Neural cell (in vitro differentiated cells): Measurements from ENCODE around the gene KRT32. TPM values are rescaled to one million over a fixed set of nuclear protein-coding genes. Genes with fewer than 3 reads are reported as not detected.

Source experiments
- H2AFZ ChIP-seq: fragments of 200-600, 300-800 bp; sonication (generic), shearing (Covaris generic); 2 replicates; pipeline ENCODE4 v1.6.0; 2014; ENCODE audit warnings: low read depth, mild to moderate bottlenecking, antibody characterized with exemption, low read length, moderate library complexity
- H3F3A ChIP-seq: fragments of 200-600 bp; shearing (Covaris generic); 2 replicates; pipeline ENCODE4 v1.6.1; 2016; ENCODE audit warnings: mild to moderate bottlenecking, moderate library complexity, mixed read lengths, antibody characterized with exemption, low read length; ENCODE audit not compliant: insufficient read depth, poor library complexity, severe bottlenecking
- H3K27ac ChIP-seq: fragments of 200-600, 300-800 bp; sonication (generic), shearing (Covaris generic); 2 replicates; pipeline ENCODE4 v1.5.1; 2014; ENCODE audit warnings: mild to moderate bottlenecking, low read length, moderate library complexity
- H3K27me3 ChIP-seq: fragments of 300-800, 200-600 bp; sonication (generic), shearing (Covaris generic); 2 replicates; pipeline ENCODE4 v1.6.0; 2014; ENCODE audit warnings: mild to moderate bottlenecking, low read depth, low read length, moderate library complexity; ENCODE audit not compliant: insufficient read depth
- H3K36me3 ChIP-seq: fragments of 300-800, 200-600 bp; sonication (generic), shearing (Covaris generic); 2 replicates; pipeline ENCODE4 v1.5.1; 2014; ENCODE audit warnings: mild to moderate bottlenecking, antibody characterized with exemption, low read length, moderate library complexity; ENCODE audit not compliant: insufficient read depth
- H3K4me2 ChIP-seq: fragments of 300-800, 200-600 bp; sonication (generic), shearing (Covaris generic); 2 replicates; pipeline ENCODE4 v1.6.0; 2014; ENCODE audit warnings: mild to moderate bottlenecking, low read length
- H3K4me3 ChIP-seq: fragments of 300-800, 200-600 bp; sonication (generic), shearing (Covaris generic); 2 replicates; pipeline ENCODE4 v1.5.1; 2014; ENCODE audit warnings: mild to moderate bottlenecking, low read length, moderate library complexity
- H3K79me2 ChIP-seq: fragments of 200-600 bp; shearing (Covaris generic); replicated peaks from 2 replicates; pipeline ENCODE4 v1.6.0; 2014; ENCODE audit warnings: mild to moderate bottlenecking, low read length, moderate library complexity; ENCODE audit not compliant: insufficient read depth
- H3K9ac ChIP-seq: fragments of 300-800, 200-600 bp; sonication (generic), shearing (Covaris generic); 2 replicates; pipeline ENCODE4 v1.6.1; 2016; ENCODE audit warnings: mild to moderate bottlenecking, low read length, mixed read lengths
- H3K9me2 ChIP-seq: fragments of 200-600 bp; shearing (Covaris generic); 2 replicates; pipeline ENCODE4 v1.6.1; 2016; ENCODE audit warnings: mild to moderate bottlenecking, low read length, mixed read lengths; ENCODE audit not compliant: insufficient read depth
- H3K9me3 ChIP-seq: fragments of 200-600, 300-800 bp; sonication (generic), shearing (Covaris generic); 2 replicates; pipeline ENCODE4 v1.6.1; 2016; ENCODE audit warnings: mild to moderate bottlenecking, mixed run types, low read length, moderate library complexity, mixed read lengths
- H4K20me1 ChIP-seq: fragments of 200-600 bp; shearing (Covaris generic); 2 replicates; pipeline ENCODE4 v1.6.1; 2016; ENCODE audit warnings: mild to moderate bottlenecking, mixed run types; ENCODE audit not compliant: insufficient read depth
- EP300 ChIP-seq: fragments of 450-650 bp; conservative IDR thresholded peaks from 2 replicates; pipeline ENCODE4 v1.6.1; 2014; ENCODE audit warnings: antibody characterized with exemption, mild to moderate bottlenecking, moderate library complexity; ENCODE audit not compliant: poor library complexity, severe bottlenecking
- EZH2 ChIP-seq: fragments of 200-600, 300-800 bp; shearing (Covaris generic), sonication (generic); IDR thresholded peaks from 2 replicates; pipeline ENCODE4 v1.6.1; 2014; ENCODE audit warnings: antibody characterized with exemption, low read length, borderline replicate concordance, mild to moderate bottlenecking; ENCODE audit not compliant: insufficient read depth, poor library complexity, severe bottlenecking
- MXI1 ChIP-seq: fragments of 450-650 bp; conservative IDR thresholded peaks from 2 replicates; pipeline ENCODE4 v1.6.1; 2014; ENCODE audit warnings: antibody characterized with exemption, mild to moderate bottlenecking; ENCODE audit not compliant: poor library complexity, severe bottlenecking
- POLR2AphosphoS5 ChIP-seq: IDR thresholded peaks from 2 replicates; pipeline ENCODE4 v1.6.1; 2012
- RAD21 ChIP-seq: fragments of 450-650 bp; conservative IDR thresholded peaks from 2 replicates; pipeline ENCODE4 v1.6.1; 2014; ENCODE audit warnings: antibody characterized with exemption, mild to moderate bottlenecking, moderate library complexity
- SMC3 ChIP-seq: fragments of 450-650 bp; conservative IDR thresholded peaks from 2 replicates; pipeline ENCODE4 v1.6.1; 2014; ENCODE audit warnings: antibody characterized with exemption, mild to moderate bottlenecking, moderate library complexity; ENCODE audit not compliant: poor library complexity
- TAF1 ChIP-seq: IDR thresholded peaks from 2 replicates; pipeline ENCODE4 v1.6.1; 2012; ENCODE audit warnings: low read depth
- polyA plus RNA-seq: library from polyadenylated mRNA; depleted of rRNA; stranded (reverse); fragments of >200 nt; gene quantifications from 2 replicates; pipeline ENCODE4 v1.2.3, GENCODE V29; 2014
- TF ChIP-seq, protein P1 (sequence below): IDR thresholded peaks from 2 replicates; pipeline ENCODE4 v1.6.1; 2012; ENCODE audit warnings: borderline replicate concordance
- TF ChIP-seq, protein P2 (sequence below): fragments of 450-650 bp; IDR thresholded peaks from 2 replicates; pipeline ENCODE4 v1.5.1; 2014; ENCODE audit warnings: antibody characterized with exemption, mild to moderate bottlenecking, moderate library complexity; ENCODE audit not compliant: poor library complexity, severe bottlenecking

Gene KRT32
- polyA plus RNA-seq, 1 donor from 2014 or later, result not detected

DNA sequence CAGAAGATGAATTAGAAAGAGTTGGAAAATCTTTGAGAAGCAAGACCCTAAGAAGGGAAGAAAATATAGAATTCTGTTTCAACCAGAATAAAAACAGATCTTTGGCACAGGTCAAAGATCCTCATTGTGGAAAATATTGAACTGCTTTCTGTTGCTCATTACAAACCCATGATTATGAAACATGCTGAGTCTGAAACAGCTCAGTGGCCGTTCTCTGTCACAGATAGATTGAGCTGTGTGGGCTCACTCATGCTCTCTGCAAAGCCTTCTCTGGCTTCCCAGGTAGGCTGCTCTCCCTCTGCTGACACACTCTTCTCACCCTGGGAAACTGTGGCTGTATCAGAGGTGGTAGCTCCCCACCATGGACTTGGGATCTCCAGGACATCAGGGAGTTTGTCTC is 23.0 kb downstream of the KRT32 start:
- H3K9ac ChIP-seq, result no peak overlapping the region

DNA sequence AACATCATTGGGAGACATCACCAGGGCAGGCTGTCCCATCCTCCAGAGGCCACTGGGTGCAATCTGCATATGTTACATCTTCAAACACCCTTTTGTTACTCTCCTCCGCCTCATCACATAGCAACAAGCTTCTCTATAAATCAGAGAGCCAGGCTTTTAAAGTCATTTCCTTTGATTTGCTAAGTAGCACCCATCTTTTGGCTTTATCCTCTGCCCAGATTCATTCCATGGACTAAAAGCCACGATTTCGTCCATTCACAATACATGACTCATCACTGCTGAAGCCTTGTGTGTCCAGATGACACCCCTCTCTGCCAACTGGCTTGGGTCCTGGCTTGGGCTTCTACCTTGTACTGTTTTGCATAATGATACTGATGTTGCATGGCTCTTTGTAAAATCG is 24.4 kb downstream of the KRT32 start:
- Histone ChIP-seq H3F3A (no peaks in the 10 kb centered on the region), H3K9me3 (no peaks in the 10 kb centered on the region), H3K4me2 (no peak overlapping the region), H4K20me1 (no peaks in the 10 kb centered on the region), H3K9me2 (no peaks in the 10 kb centered on the region), H3K27me3 (no peaks in the 10 kb centered on the region), H2AFZ (no peak overlapping the region), H3K27ac (no peak overlapping the region), H3K36me3 (no peaks in the 10 kb centered on the region), H3K9ac (no peak overlapping the region), H3K4me3 (no peak overlapping the region), H3K79me2 (no peaks in the 10 kb centered on the region)
- TF ChIP-seq POLR2AphosphoS5, result no peak
- TF ChIP-seq, protein P1, sequence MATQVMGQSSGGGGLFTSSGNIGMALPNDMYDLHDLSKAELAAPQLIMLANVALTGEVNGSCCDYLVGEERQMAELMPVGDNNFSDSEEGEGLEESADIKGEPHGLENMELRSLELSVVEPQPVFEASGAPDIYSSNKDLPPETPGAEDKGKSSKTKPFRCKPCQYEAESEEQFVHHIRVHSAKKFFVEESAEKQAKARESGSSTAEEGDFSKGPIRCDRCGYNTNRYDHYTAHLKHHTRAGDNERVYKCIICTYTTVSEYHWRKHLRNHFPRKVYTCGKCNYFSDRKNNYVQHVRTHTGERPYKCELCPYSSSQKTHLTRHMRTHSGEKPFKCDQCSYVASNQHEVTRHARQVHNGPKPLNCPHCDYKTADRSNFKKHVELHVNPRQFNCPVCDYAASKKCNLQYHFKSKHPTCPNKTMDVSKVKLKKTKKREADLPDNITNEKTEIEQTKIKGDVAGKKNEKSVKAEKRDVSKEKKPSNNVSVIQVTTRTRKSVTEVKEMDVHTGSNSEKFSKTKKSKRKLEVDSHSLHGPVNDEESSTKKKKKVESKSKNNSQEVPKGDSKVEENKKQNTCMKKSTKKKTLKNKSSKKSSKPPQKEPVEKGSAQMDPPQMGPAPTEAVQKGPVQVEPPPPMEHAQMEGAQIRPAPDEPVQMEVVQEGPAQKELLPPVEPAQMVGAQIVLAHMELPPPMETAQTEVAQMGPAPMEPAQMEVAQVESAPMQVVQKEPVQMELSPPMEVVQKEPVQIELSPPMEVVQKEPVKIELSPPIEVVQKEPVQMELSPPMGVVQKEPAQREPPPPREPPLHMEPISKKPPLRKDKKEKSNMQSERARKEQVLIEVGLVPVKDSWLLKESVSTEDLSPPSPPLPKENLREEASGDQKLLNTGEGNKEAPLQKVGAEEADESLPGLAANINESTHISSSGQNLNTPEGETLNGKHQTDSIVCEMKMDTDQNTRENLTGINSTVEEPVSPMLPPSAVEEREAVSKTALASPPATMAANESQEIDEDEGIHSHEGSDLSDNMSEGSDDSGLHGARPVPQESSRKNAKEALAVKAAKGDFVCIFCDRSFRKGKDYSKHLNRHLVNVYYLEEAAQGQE, result no peak
- no peak for TF ChIP-seq MXI1
- TF ChIP-seq EZH2, result no peak
- TF ChIP-seq SMC3, result no peak
- TF ChIP-seq TAF1, result no peak
- no peak for TF ChIP-seq RAD21
- no peak for TF ChIP-seq EP300
- TF ChIP-seq, protein P2, sequence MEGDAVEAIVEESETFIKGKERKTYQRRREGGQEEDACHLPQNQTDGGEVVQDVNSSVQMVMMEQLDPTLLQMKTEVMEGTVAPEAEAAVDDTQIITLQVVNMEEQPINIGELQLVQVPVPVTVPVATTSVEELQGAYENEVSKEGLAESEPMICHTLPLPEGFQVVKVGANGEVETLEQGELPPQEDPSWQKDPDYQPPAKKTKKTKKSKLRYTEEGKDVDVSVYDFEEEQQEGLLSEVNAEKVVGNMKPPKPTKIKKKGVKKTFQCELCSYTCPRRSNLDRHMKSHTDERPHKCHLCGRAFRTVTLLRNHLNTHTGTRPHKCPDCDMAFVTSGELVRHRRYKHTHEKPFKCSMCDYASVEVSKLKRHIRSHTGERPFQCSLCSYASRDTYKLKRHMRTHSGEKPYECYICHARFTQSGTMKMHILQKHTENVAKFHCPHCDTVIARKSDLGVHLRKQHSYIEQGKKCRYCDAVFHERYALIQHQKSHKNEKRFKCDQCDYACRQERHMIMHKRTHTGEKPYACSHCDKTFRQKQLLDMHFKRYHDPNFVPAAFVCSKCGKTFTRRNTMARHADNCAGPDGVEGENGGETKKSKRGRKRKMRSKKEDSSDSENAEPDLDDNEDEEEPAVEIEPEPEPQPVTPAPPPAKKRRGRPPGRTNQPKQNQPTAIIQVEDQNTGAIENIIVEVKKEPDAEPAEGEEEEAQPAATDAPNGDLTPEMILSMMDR, result no peak

More for the DNA sequence above, 23.0 kb downstream of the KRT32 start:
- TF ChIP-seq EZH2 (no peak), POLR2AphosphoS5 (no peak), SMC3 (no peak), MXI1 (no peak)
- TF ChIP-seq, protein P1, result no peak
- H3K9me3 ChIP-seq, result no peaks in the 10 kb centered on the region
- no peaks in the 10 kb centered on the region for H3K27me3 ChIP-seq
- H2AFZ ChIP-seq, result no peak overlapping the region
- H3K4me3 ChIP-seq, result no peak overlapping the region
- H4K20me1 ChIP-seq, result no peaks in the 10 kb centered on the region
- H3K9me2 ChIP-seq, result no peaks in the 10 kb centered on the region
- H3K36me3 ChIP-seq, result no peaks in the 10 kb centered on the region
- H3K79me2 ChIP-seq, result no peaks in the 10 kb centered on the region
- no peak overlapping the region for H3K4me2 ChIP-seq
- no peak overlapping the region for H3K27ac ChIP-seq
- no peaks in the 10 kb centered on the region for H3F3A ChIP-seq
